ENCODE results near the gene TMEM82.

- TF ChIP-seq POLR2AphosphoS5 (IDR thresholded peaks at IDR 0.05; ENCODE audit: low read depth, low read length) (no peak), POLR2A (IDR thresholded peaks at IDR 0.05; ENCODE audit: low read depth, low read length) (no peak), TAF1 (IDR thresholded peaks at IDR 0.05; ENCODE audit: low read depth, low read length) (no peak)
Observed at GRCh38 chr1:15730936-15731335, 11.4 kb upstream of the TMEM82 start.
